HepG2 (cell line): Measurements from ENCODE around the gene KIZ. TPM values are rescaled to one million over a fixed set of nuclear protein-coding genes. Genes with fewer than 3 reads are reported as not detected.

Experiments used
- ELF3 ChIP-seq: IDR thresholded peaks from 2 replicates; pipeline ENCODE4 v1.6.1; 2016; ENCODE audit warnings: missing genetic modification reagents, missing compliant biosample characterization
- ELF4 ChIP-seq: sonication (generic); formaldehyde crosslinking; IDR thresholded peaks from 2 replicates; pipeline ENCODE4 v1.5.0; 2020; ENCODE audit warnings: missing genetic modification reagents, mild to moderate bottlenecking, moderate library complexity, borderline replicate concordance
- GATAD2A ChIP-seq: IDR thresholded peaks from 2 replicates; pipeline ENCODE4 v1.6.1; 2016
- HNF4G ChIP-seq, 2 experiments: sonication (generic) in 1 of 2; formaldehyde crosslinking in 1 of 2; IDR thresholded peaks; 2 replicates each; pipeline versions ENCODE4 v1.4.0 to v1.6.1; 2011 to 2020; ENCODE audit warnings: borderline replicate concordance in 2 of 2, low read depth in 2 of 2, mild to moderate bottlenecking in 2 of 2, low read length in 1 of 2, missing genetic modification reagents in 1 of 2, moderate library complexity in 1 of 2
- HOMEZ ChIP-seq: IDR thresholded peaks from 2 replicates; pipeline ENCODE4 v1.6.1; 2016; ENCODE audit warnings: low read depth
- HOXA7 ChIP-seq: sonication (generic); formaldehyde crosslinking; IDR thresholded peaks from 2 replicates; pipeline ENCODE4 v1.8.1; 2022; ENCODE audit warnings: mild to moderate bottlenecking, missing genetic modification reagents, moderate library complexity
- HOXA9 ChIP-seq: sonication (generic); formaldehyde crosslinking; IDR thresholded peaks from 2 replicates; pipeline ENCODE4 v1.8.1; 2022; ENCODE audit warnings: missing genetic modification reagents, mild to moderate bottlenecking, moderate library complexity, borderline replicate concordance
- IRF2 ChIP-seq: IDR thresholded peaks from 2 replicates; pipeline ENCODE4 v1.6.1; 2018; ENCODE audit warnings: missing genetic modification reagents, missing compliant biosample characterization
- ISL2 ChIP-seq: sonication (generic); formaldehyde crosslinking; IDR thresholded peaks from 2 replicates; pipeline ENCODE4 v1.5.0; 2020; ENCODE audit warnings: missing genetic modification reagents
- MIER2 ChIP-seq: IDR thresholded peaks from 2 replicates; pipeline ENCODE4 v1.6.1; 2016; ENCODE audit warnings: missing biosample characterization, missing genetic modification reagents
- NR2F6 ChIP-seq, 2 experiments: IDR thresholded peaks; 2 replicates each; pipeline ENCODE4 v1.6.1; 2016; ENCODE audit warnings: antibody characterized with exemption in 1 of 2, mild to moderate bottlenecking in 1 of 2
- RELA ChIP-seq: sonication (generic); formaldehyde crosslinking; IDR thresholded peaks from 2 replicates; pipeline ENCODE4 v1.4.0; 2020; ENCODE audit warnings: missing genetic modification reagents
- SAP130 ChIP-seq: IDR thresholded peaks from 2 replicates; pipeline ENCODE4 v1.6.1; 2016; ENCODE audit warnings: low read depth
- SOX13 ChIP-seq, 3 experiments: fragments of 450-650 bp in 1 of 3; sonication (generic) in 1 of 3; formaldehyde crosslinking in 1 of 3; IDR thresholded peaks in 2 of 3; conservative IDR thresholded peaks in 1 of 3; 2 replicates each; pipeline versions ENCODE4 v1.5.0 to v1.6.1; 2016 to 2020; ENCODE audit warnings: antibody characterized with exemption in 1 of 3, mild to moderate bottlenecking in 1 of 3, missing compliant biosample characterization in 1 of 3, missing genetic modification reagents in 1 of 3, moderate library complexity in 1 of 3
- TEAD2 ChIP-seq: sonication (generic); formaldehyde crosslinking; IDR thresholded peaks from 2 replicates; pipeline ENCODE4 v1.9.0; 2021; ENCODE audit warnings: missing genetic modification reagents
- TEAD3 ChIP-seq: optimal IDR thresholded peaks from 2 replicates; pipeline ENCODE3; 2016; ENCODE audit warnings: borderline replicate concordance
- THAP11 ChIP-seq: IDR thresholded peaks from 2 replicates; pipeline ENCODE4 v1.6.1; 2016; ENCODE audit warnings: missing biosample characterization, missing genetic modification reagents
- ZFP36 ChIP-seq: fragments of 150-350 bp; IDR thresholded peaks from 2 replicates; pipeline ENCODE4 v1.6.1; 2018; ENCODE audit warnings: borderline replicate concordance, low read length, low read depth; ENCODE audit not compliant: partially characterized antibody
- ZFP82 ChIP-seq: sonication (generic); formaldehyde crosslinking; IDR thresholded peaks from 2 replicates; pipeline ENCODE4 v1.5.1; 2020; ENCODE audit warnings: mild to moderate bottlenecking, missing genetic modification reagents, borderline replicate concordance
- ZNF253 ChIP-seq: sonication (generic); formaldehyde crosslinking; IDR thresholded peaks from 2 replicates; pipeline ENCODE4 v1.8.0; 2022; ENCODE audit warnings: mild to moderate bottlenecking, missing genetic modification reagents, borderline replicate concordance
- ZNF704 ChIP-seq: sonication (generic); formaldehyde crosslinking; IDR thresholded peaks from 2 replicates; pipeline ENCODE4 v1.8.1; 2023; ENCODE audit warnings: mild to moderate bottlenecking, inconsistent platforms, moderate library complexity, missing genetic modification reagents, borderline replicate concordance
- ZNF747 ChIP-seq: sonication (generic); formaldehyde crosslinking; IDR thresholded peaks from 2 replicates; pipeline ENCODE4 v1.8.1; 2023; ENCODE audit warnings: missing genetic modification reagents, mild to moderate bottlenecking, borderline replicate concordance
- ZSCAN5A ChIP-seq: sonication (generic); formaldehyde crosslinking; IDR thresholded peaks from 2 replicates; pipeline ENCODE4 v1.8.0; 2022; ENCODE audit warnings: mild to moderate bottlenecking, missing genetic modification reagents, borderline replicate concordance
- polyA plus RNA-seq, 8 experiments: library from polyadenylated mRNA; depleted of rRNA in 3 of 8; stranded (reverse) in 7 of 8; unstranded in 1 of 8; fragments of >200 nt; fragmentation: Illumina TruSeq in 4 of 8; extraction: Trizol in 4 of 8; gene quantifications; 2 replicates each; pipeline versions ENCODE4 v1.2.1 to v1.2.3, GENCODE V29; 2011 to 2016; ENCODE audit warnings: low read depth in 4 of 8, missing spikeins in 1 of 8, mixed read lengths in 1 of 8; ENCODE audit not compliant: insufficient read depth in 1 of 8
- total RNA-seq, 5 experiments: library from RNA; depleted of rRNA; stranded (reverse); fragments of >200 nt; fragmentation: Illumina TruSeq; extraction: Trizol; gene quantifications; 2 replicates each; pipeline ENCODE4 v1.2.3, GENCODE V29; 2016; ENCODE audit warnings: low read depth in 1 of 5
- TF ChIP-seq, protein P1 (sequence below): sonication (generic); formaldehyde crosslinking; IDR thresholded peaks from 2 replicates; pipeline ENCODE4 v1.4.0; 2020; ENCODE audit warnings: missing genetic modification reagents

The KIZ gene
- total and polyA plus RNA-seq, 2 of the 13 experiments (the other 11 are each of a cell fraction or from before 2014, with no cell fraction given), result 46.3 to 114 TPM

- TF ChIP-seq ZNF253 (CRISPR knock-in tag), result no peak
- TF ChIP-seq ELF4 (CRISPR knock-in tag), result no peak
- TF ChIP-seq NR2F6 (IDR thresholded peaks at IDR 0.05), result no peak
- peak; percentile 52; the same call in 1 of the 2 replicates for TF ChIP-seq NR2F6 (CRISPR knock-in tag; IDR thresholded peaks at IDR 0.05)
- TF ChIP-seq SAP130 (CRISPR knock-in tag), result peak; percentile 53; the same call in 1 of the 2 replicates
- TF ChIP-seq HOMEZ (CRISPR knock-in tag), result 0 out of 2 replicates have a peak, but pooled peaks have one; percentile 29
- TF ChIP-seq SOX13 (IDR thresholded peaks at IDR 0.05), result no peak
- TF ChIP-seq SOX13 (CRISPR knock-in tag; conservative IDR thresholded peaks at IDR 0.05 in 1 of 2, IDR thresholded peaks at IDR 0.05 in 1 of 2), result peak in 1 of 2 experiments; percentile 81; a peak in 2 of 4 replicates
- TF ChIP-seq TEAD2, result 0 out of 2 replicates have a peak, but pooled peaks have one; percentile 45
- 0 out of 2 replicates have a peak, but pooled peaks have one; percentile 32 for TF ChIP-seq ISL2
- TF ChIP-seq RELA (CRISPR knock-in tag), result no peak
- peak; percentile 100 for TF ChIP-seq TEAD3 (CRISPR knock-in tag)
- TF ChIP-seq GATAD2A (CRISPR knock-in tag), result peak; percentile 95
- TF ChIP-seq HNF4G (IDR thresholded peaks at IDR 0.05; ENCODE audit: borderline replicate concordance, low read depth, low read length), result no peak
- no peak for TF ChIP-seq HNF4G (CRISPR knock-in tag; IDR thresholded peaks at IDR 0.05; ENCODE audit: borderline replicate concordance, low read depth)
- TF ChIP-seq HOXA9 (CRISPR knock-in tag), result no peak
- TF ChIP-seq ZFP82, result no peak
- no peak for TF ChIP-seq ZFP36
- TF ChIP-seq, protein P1, sequence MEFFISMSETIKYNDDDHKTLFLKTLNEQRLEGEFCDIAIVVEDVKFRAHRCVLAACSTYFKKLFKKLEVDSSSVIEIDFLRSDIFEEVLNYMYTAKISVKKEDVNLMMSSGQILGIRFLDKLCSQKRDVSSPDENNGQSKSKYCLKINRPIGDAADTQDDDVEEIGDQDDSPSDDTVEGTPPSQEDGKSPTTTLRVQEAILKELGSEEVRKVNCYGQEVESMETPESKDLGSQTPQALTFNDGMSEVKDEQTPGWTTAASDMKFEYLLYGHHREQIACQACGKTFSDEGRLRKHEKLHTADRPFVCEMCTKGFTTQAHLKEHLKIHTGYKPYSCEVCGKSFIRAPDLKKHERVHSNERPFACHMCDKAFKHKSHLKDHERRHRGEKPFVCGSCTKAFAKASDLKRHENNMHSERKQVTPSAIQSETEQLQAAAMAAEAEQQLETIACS (CRISPR knock-in tag), result no peak
- peak; percentile 62; the same call in 1 of the 2 replicates for TF ChIP-seq THAP11 (CRISPR knock-in tag)
- TF ChIP-seq ZNF747 (CRISPR knock-in tag), result no peak
- TF ChIP-seq ZNF704, result no peak
- TF ChIP-seq MIER2 (CRISPR knock-in tag), result 0 out of 2 replicates have a peak, but pooled peaks have one; percentile 26
- no peak for TF ChIP-seq HOXA7
- TF ChIP-seq ZSCAN5A (CRISPR knock-in tag), result no peak
- 0 out of 2 replicates have a peak, but pooled peaks have one; percentile 45 for TF ChIP-seq IRF2 (CRISPR knock-in tag)
- peak; percentile 66 for TF ChIP-seq ELF3 (CRISPR knock-in tag)
Observed at GRCh38 chr20:21184819-21185218, 58.9 kb downstream of the KIZ start (continued).
